Naive thymus-derived CD8-positive, alpha-beta T cell (primary cell): ENCODE results near the gene MAPRE3. TPM values are rescaled to one million over a fixed set of nuclear protein-coding genes. Genes with fewer than 3 reads are reported as not detected.

Experiments
- ATAC-seq, 2 donors: fragments of 150-1000 bp; cut with Tn5 transposase in 1 of 2; sonication (Bioruptor Pico), chemical (Tn5 transposase) in 1 of 2; 1 replicate in 1 of 2; 2 replicates in 1 of 2; pipeline ENCODE4 v1.10.0; 2021; ENCODE audit warnings: mild to moderate bottlenecking in 2 of 2, moderate library complexity in 2 of 2
- POLR2A ChIA-PET: fragments of 350-600 bp; sonication (Branson Sonifier 250); formaldehyde crosslinking; loops from one replicate; lab custom pipeline; 2021; ENCODE audit warnings: antibody characterized with exemption; lab: Charles Lee
- DNase-seq, 10 donors: peaks; one replicate each; pipeline versions ENCODE4 v3.0.0 to v3.0.0-alpha.2; 2020 to 2022
- H3K27ac Mint-ChIP-seq, 10 donors: one replicate each; pipeline ENCODE4 v1.8.0; 2020 to 2022; ENCODE audit warnings: mild to moderate bottlenecking in 10 of 10, mixed read lengths in 10 of 10, moderate library complexity in 4 of 10, inconsistent platforms in 1 of 10
- H3K27me3 Mint-ChIP-seq, 5 donors: one replicate each; pipeline ENCODE4 v1.8.0; 2021 to 2022; ENCODE audit warnings: mixed read lengths in 5 of 5
- H3K36me3 Mint-ChIP-seq, 3 donors: one replicate each; pipeline ENCODE4 v1.8.0; 2020 to 2022; ENCODE audit warnings: mixed read lengths in 3 of 3, mild to moderate bottlenecking in 2 of 3, inconsistent platforms in 1 of 3
- H3K4me1 Mint-ChIP-seq, 4 donors: one replicate each; pipeline ENCODE4 v1.8.0; 2021 to 2022; ENCODE audit warnings: mixed read lengths in 4 of 4
- H3K4me3 Mint-ChIP-seq, 10 donors: one replicate each; pipeline ENCODE4 v1.8.0; 2020 to 2022; ENCODE audit warnings: mild to moderate bottlenecking in 10 of 10, mixed read lengths in 10 of 10, moderate library complexity in 6 of 10, inconsistent platforms in 1 of 10
- H3K9me3 Mint-ChIP-seq, 9 donors: one replicate each; pipeline ENCODE4 v1.8.0; 2020 to 2022; ENCODE audit warnings: mixed read lengths in 9 of 9, mild to moderate bottlenecking in 3 of 9, inconsistent platforms in 1 of 9, moderate library complexity in 1 of 9
- polyA plus RNA-seq, 3 donors: library from polyadenylated mRNA; unstranded; fragments of 300-500 nt; fragmentation: Illumina TruSeq; gene quantifications; one replicate each; pipeline ENCODE4 v1.2.3, GENCODE V29; 2021
- total RNA-seq, 8 experiments: library from RNA in 2 of 8; stranded (reverse) in 2 of 8; gene quantifications; one replicate each; pipeline ENCODE4 v1.2.3 and lab custom pipeline; 2021 to 2026

Gene MAPRE3
- total and polyA plus RNA-seq, 5 experiments from 2014 or later: 1.4 to 5.3 (median 1.6) TPM

DNA sequence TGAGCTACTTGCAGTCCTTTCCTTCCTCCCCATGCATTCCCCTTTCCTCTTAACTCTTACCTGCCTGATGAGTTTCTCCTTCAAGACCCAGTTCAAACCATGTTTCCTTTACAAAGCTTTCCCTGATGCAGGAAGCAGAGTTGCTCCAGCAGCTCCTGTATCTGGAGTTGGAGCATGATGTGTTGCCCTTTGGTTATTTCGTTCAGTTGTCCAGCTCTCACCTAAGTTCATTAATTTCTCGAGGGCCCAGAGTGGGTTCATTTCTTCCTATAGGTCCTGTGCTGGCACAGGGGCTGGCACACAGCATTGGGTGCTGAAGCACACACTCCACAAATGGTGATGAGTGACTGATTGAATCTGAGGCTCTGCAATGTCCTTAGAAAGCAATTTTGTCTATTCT lies 39.3 kb downstream of the MAPRE3 start:
- no peak for DNase-seq
- H3K36me3 Mint-ChIP-seq: no peaks in the 10 kb centered on the region
- peaks cover 0 to 9% (median 3%) of the 10 kb centered on the region in 5 donors for H3K27me3 Mint-ChIP-seq
- no peak overlapping the region for H3K4me3 Mint-ChIP-seq
- ATAC-seq: no peak
- H3K27ac Mint-ChIP-seq: no peak overlapping the region
- no peaks in the 10 kb centered on the region for H3K9me3 Mint-ChIP-seq
- POLR2A ChIA-PET: no interaction called here
- peaks cover 0 to 4% (median under 1%) of the 10 kb centered on the region in 4 donors for H3K4me1 Mint-ChIP-seq

DNA sequence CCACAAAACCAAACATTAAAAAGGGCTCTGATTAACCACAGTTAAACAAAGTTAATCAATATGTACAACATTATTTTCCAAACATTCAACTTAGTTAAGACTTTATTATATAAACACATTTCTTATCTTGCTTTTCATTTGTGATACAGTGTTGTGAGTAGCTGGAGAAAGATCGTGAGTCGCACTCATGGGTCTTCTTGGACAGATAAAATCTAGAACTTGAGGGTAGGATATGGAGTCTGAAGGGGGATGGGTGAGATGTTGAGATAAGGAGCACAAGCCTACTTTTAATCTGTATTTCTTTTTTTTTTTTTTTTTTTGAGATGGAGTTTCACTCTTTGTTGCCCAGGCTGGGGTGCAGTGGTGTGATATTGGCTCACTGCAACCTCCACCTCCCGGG lies 39.7 kb downstream of the MAPRE3 start:
- Mint-ChIP-seq H3K27ac (no peak overlapping the region), H3K36me3 (no peaks in the 10 kb centered on the region), H3K27me3 (peaks cover 0 to 9% (median 3%) of the 10 kb centered on the region in 5 donors), H3K9me3 (no peaks in the 10 kb centered on the region), H3K4me1 (peaks cover 0 to 4% (median under 1%) of the 10 kb centered on the region in 4 donors), H3K4me3 (no peak overlapping the region)
- DNase-seq (no peak), ATAC-seq (no peak)
- POLR2A ChIA-PET: no interaction called here

DNA sequence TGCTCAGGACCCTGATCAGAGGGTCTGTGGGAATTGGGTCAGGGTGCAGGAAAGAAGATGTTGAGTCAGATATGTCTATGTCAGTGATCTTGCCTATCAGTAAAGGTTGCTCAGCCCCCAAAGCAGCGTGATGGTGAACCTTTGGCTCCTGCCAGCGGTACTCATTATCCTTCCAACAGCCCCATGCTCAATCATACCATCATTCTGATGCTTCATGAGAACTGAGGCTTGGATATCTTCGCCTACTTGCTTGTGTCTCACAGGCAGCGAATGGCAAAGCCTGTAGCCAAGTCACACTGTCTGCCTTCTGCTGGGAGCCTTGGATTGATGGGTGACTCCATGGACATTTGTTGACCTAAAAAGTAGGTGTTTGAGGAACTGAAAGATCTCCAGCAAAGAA lies 43.3 kb downstream of the MAPRE3 start:
- Mint-ChIP-seq H3K4me3 (no peak overlapping the region), H3K36me3 (no peaks in the 10 kb centered on the region), H3K4me1 (peaks cover 0 to 4% (median under 1%) of the 10 kb centered on the region in 4 donors), H3K27me3 (peaks cover 0 to 3% (median 1%) of the 10 kb centered on the region in 5 donors), H3K27ac (no peak overlapping the region), H3K9me3 (no peaks in the 10 kb centered on the region)
- POLR2A ChIA-PET: no interaction called here
- DNase-seq (no peak), ATAC-seq (no peak)

DNA sequence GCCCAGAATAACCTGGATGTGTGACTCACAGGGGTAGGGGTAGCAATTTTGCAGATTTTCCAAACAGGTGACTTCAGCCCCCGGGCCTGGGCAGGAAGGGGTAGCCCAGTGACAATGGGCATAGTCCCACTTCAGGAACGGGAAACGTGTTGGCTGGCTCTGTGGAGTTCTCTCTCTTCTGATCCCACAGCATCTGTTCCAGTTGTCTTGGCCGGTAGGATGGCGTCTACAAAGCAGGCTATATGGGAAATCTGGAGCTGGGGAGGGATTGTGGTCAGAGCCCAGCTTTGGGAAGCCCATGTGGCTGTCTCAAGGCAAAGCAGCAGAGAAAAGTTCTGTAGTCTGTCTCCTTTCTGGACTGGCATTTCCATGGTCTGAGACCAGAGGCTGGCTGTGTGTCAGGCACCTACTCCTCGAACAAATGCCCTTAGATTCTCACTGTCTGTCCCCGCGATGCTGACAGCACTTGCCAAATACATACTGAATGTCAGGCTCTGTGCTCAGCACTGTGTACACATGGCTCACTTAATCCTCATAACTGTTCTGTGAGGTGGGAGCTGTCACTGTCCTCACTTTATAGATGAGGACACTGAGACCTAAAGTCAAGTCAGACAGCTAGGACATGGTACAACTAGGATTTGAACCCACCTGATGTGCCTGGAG lies 44.5 kb downstream of the MAPRE3 start:
- Mint-ChIP-seq H3K4me3 (no peak overlapping the region), H3K4me1 (peaks cover 0 to 1% (median 0%) of the 10 kb centered on the region in 4 donors), H3K27me3 (peaks cover 0 to 3% (median 1%) of the 10 kb centered on the region in 5 donors), H3K9me3 (no peaks in the 10 kb centered on the region), H3K36me3 (no peaks in the 10 kb centered on the region), H3K27ac (no peak overlapping the region)
- DNase-seq (no peak), ATAC-seq (no peak)
- POLR2A ChIA-PET: no interaction called here

DNA sequence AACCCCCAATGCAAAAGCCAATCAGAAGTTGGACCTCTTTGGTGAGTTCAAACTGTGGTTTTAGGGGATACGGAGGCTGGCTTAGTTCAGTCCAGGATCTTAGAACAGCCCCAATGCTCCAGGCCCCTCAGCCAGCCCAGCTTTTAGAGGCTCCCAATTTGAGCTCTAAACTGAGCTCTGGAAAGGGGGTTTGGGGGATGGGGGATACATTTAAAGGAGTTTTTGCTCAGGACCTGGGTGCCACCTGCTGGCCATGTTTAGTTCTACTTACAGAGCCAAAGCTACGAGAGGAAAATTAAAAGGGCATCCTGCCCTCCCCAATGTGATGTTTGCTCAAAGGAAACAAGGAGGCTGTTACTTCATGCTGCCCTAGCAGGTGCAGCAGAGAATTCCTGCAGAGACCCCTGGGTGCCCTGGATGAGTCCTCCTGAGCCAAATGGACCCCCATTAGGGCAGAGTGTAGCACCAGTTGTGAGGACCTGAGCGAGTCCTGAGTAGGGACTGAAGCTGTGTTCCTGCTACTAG lies 46.4 kb downstream of the MAPRE3 start:
- no peak overlapping the region for H3K27ac Mint-ChIP-seq
- DNase-seq (peak in 6 of 10 donors; percentile 20 to 44 (median 38)), ATAC-seq (peak; percentile 49 to 57)
- POLR2A ChIA-PET: interaction anchor here (0.9 to 1.6 kb wide), 3 partner anchors 16 to 55 kb away, joined by 3 to 4 read pairs (median 3); partner anchors contain the start of gene OST4
- H3K9me3 Mint-ChIP-seq: no peaks in the 10 kb centered on the region
- H3K4me1 Mint-ChIP-seq: no peaks in the 10 kb centered on the region
- no peak overlapping the region for H3K4me3 Mint-ChIP-seq
- peaks cover 0 to 3% (median 0%) of the 10 kb centered on the region in 5 donors for H3K27me3 Mint-ChIP-seq
- H3K36me3 Mint-ChIP-seq: no peaks in the 10 kb centered on the region

DNA sequence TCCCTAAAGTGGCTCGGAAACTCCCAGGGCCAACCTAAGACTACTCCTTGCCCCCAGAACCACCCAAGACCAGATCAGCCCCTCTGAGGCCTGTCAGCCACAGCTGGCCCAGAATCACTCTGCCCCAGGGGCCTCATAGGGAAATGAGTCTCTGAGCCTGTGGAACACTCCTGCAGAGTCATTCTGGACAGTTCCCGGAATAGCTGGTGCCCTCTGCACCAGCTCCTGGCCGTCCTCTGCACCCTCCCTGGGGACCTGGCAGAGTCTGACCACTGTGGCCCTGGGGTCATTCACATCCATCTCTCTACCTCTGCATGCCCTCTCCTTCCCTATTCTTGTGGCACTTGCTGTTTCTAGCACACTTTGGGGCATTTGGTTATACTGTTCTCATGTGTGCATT lies 47.7 kb downstream of the MAPRE3 start:
- DNase-seq: no peak
- Mint-ChIP-seq H3K4me3 (no peak overlapping the region), H3K27ac (peak overlapping the region in 1 of 10 donors; percentile 71), H3K4me1 (no peaks in the 10 kb centered on the region), H3K27me3 (no peaks in the 10 kb centered on the region), H3K36me3 (no peaks in the 10 kb centered on the region), H3K9me3 (no peaks in the 10 kb centered on the region)
- POLR2A ChIA-PET: interaction anchor here (1.6 kb wide), 1 partner anchor 53 kb away, joined by 4 read pairs; the partner anchor contains the start of gene OST4
- ATAC-seq: no peak

DNA sequence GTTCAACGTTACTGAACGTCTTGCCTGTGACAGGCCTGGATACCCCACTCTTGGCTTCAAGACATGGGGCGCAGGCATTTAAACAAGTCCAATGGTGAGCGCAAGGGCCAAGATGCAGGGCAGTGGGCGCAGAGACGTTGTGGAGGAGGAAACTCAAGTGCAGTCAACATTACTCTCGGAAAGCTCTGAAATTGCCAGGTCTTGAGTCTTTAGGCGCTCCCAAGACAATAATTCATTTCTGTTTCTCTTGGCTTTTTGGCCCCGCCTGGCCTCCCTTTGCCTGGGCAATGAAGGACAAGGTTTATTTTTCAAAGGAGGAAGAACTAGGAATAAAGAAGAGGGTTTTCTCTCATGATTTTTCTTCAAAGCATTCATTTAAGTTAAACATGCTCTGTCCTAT lies 49.0 kb downstream of the MAPRE3 start:
- no peaks in the 10 kb centered on the region for H3K27me3 Mint-ChIP-seq
- no peak overlapping the region for H3K27ac Mint-ChIP-seq
- H3K4me1 Mint-ChIP-seq: no peaks in the 10 kb centered on the region
- H3K9me3 Mint-ChIP-seq: no peaks in the 10 kb centered on the region
- no peak overlapping the region for H3K4me3 Mint-ChIP-seq
- ATAC-seq: no peak
- H3K36me3 Mint-ChIP-seq: no peaks in the 10 kb centered on the region
- no peak for DNase-seq
- POLR2A ChIA-PET: no interaction called here

DNA sequence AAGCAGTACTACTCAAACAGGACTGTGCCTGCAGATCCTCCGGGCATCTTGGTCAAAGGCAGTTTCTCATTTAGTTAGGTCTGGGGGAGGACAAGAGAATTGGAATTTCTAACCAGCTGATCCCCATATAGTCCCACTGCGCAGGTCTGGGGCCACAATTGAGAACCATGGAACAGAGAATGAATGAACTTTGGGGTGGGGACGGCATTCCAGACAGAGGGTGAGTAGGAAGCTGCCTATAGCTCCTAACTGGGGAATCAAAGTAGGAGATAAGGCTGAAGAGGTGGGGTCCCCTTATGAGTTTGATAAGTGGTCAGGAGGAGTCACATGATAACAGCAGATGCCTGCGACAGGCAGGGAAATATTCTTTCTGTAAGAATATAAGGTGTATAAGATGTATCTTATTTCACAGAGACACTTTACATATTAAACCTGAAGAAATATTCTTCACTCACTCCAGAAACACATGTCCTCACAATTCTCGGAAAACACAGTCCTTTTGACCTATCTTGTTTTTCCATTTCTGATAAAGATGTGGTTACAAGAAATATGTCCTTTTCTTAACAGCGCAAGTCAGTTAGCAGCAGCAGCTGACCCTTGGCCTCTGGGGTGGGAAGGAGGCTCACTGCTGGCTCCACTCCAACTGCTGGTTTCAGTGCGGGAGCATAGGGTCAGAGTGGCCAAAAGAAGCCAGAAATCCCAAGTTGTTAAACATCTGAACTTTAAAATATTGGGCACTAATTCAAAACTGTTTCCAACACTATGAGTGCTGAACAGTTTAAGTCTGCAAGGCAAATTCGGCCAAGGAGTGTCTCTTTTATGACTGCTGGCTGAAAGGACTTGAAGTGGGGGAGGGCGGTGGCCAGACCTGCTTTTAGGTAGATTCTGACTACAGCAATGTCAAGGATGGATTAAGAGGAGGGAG lies 49.8 kb downstream of the MAPRE3 start:
- Mint-ChIP-seq H3K9me3 (no peaks in the 10 kb centered on the region), H3K4me1 (no peaks in the 10 kb centered on the region), H3K36me3 (no peaks in the 10 kb centered on the region), H3K27ac (no peak overlapping the region), H3K27me3 (no peaks in the 10 kb centered on the region), H3K4me3 (no peak overlapping the region)
- POLR2A ChIA-PET: no interaction called here
- DNase-seq (no peak), ATAC-seq (no peak)

DNA sequence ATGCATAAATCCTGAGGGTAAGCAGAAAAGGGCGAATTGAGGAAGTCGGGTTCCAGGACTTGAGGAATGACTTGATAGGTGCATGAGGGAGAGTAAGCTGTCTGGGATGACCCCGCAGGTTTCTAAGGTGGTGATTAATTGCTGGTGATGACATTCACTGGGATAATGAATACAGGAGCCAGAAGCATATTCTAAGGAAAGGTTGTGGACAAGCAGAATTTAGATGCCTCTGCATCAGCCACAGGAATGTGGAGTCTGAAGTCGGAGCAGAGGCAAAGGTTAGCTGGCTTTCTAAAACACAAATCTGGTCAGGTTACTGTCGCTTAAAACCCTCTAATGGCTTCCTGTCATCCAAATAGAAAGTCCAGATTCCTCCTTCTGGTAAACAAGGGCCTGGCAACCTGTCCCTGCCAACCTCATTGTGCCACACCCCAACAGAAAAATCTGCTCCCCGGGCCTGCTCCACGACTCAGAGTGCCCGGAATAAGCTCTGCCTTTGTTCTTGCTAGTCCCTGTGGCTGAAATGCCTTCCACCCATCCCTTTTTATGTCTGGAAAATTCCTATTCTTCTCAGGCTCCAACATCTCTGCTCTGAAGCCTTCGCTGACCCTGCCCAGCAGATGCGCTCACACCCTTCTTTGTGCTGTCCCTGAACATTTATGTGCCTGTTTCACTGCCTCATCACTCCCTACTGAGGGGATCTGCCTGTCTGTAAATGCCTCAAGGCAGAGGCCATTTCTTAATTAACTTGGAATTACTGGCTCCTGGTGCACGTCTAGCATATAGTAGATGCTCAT lies 51.0 kb downstream of the MAPRE3 start:
- Mint-ChIP-seq H3K9me3 (no peaks in the 10 kb centered on the region), H3K36me3 (peaks cover 0 to 1% (median 0%) of the 10 kb centered on the region in 3 donors), H3K27ac (peak overlapping the region in 1 of 10 donors; percentile 58), H3K27me3 (no peaks in the 10 kb centered on the region), H3K4me1 (no peaks in the 10 kb centered on the region), H3K4me3 (no peak overlapping the region)
- DNase-seq: no peak
- POLR2A ChIA-PET: no interaction called here
- ATAC-seq: no peak

DNA sequence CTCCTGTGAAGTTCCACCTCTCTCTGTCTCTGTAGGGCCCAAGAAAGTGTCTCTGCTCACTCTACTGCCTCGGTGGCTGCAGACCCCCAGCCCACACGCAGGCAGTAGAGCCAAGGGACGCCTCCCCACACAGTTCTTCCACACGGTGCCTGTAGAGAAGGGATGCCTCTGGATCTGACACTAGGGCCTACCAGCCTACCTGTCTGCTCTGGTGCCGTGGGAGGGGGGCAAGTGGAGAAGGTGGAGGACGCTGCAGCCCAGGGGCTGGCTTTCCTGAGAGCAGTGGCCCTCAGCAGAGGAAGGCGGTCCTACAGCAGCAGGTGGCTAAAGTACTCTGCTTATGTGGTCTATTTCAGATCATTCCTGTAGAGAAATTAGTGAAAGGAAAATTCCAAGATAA lies 53.3 kb downstream of the MAPRE3 start:
- peaks cover 0 to 6% (median 0%) of the 10 kb centered on the region in 3 donors for H3K36me3 Mint-ChIP-seq
- no peak overlapping the region for H3K4me3 Mint-ChIP-seq
- no peaks in the 10 kb centered on the region for H3K4me1 Mint-ChIP-seq
- ATAC-seq: no peak
- DNase-seq: no peak
- POLR2A ChIA-PET: interaction anchor here (2.2 kb wide), 1 partner anchor 27 kb away, joined by 6 read pairs; the partner anchor contains the start of gene AGBL5
- H3K9me3 Mint-ChIP-seq: no peaks in the 10 kb centered on the region
- no peak overlapping the region for H3K27ac Mint-ChIP-seq
- no peaks in the 10 kb centered on the region for H3K27me3 Mint-ChIP-seq

DNA sequence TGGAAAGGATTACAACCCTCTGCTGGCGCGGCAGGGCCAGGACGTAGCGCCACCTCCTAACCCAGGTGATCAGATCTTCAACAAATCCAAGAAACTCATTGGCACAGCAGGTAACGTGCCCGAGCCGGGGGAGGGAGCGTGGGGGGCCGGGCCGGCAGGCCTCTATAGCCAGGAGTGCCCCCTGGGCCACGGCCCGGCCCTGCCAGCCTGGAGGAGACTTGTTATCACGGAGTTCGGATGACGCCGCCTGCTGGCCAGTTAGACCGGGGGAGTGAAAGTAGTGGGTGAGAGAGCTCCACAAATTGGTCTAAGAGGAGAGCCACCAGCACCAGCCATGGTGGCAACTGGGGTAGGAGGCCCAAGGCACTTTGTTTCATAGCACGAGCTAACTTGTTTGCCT lies 53.8 kb downstream of the MAPRE3 start:
- H3K27me3 Mint-ChIP-seq: no peaks in the 10 kb centered on the region
- POLR2A ChIA-PET: interaction anchor here (2.2 kb wide), 1 partner anchor 27 kb away, joined by 6 read pairs; the partner anchor contains the start of gene AGBL5
- peaks cover 0 to 1% (median 0%) of the 10 kb centered on the region in 4 donors for H3K4me1 Mint-ChIP-seq
- H3K36me3 Mint-ChIP-seq: peaks cover 0 to 6% (median 0%) of the 10 kb centered on the region in 3 donors
- no peaks in the 10 kb centered on the region for H3K9me3 Mint-ChIP-seq
- DNase-seq (no peak), ATAC-seq (no peak)
- H3K27ac Mint-ChIP-seq: peak overlapping the region in 1 of 10 donors; percentile 13
- H3K4me3 Mint-ChIP-seq: no peak overlapping the region

DNA sequence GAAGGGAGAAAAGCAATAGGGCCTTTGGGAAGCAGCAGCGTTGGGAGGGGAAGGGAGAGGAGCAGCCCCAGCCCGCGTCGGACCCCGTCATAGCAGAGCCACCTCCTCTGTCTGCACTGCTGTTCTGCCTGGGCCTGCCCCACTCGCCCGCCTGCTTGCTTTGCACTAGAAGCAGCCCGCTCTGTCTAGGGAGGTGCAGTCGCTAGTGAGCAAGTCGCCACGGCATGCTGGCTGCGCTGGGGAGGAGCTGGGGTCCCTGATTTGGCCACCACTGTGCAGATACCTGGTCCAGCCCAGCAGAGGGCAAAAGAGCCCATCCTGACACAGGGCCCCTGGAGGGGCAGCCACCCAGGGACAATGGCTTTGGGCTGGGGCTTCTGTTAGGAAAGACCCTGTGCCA lies 54.4 kb downstream of the MAPRE3 start:
- no peak for ATAC-seq
- no peaks in the 10 kb centered on the region for H3K27me3 Mint-ChIP-seq
- POLR2A ChIA-PET: interaction anchor here (2.2 kb wide), 1 partner anchor 26 kb away, joined by 6 read pairs; the partner anchor contains the start of gene AGBL5
- H3K36me3 Mint-ChIP-seq: peaks cover 0 to 6% (median 0%) of the 10 kb centered on the region in 3 donors
- no peak for DNase-seq
- peak overlapping the region in 2 of 10 donors; percentile 11 to 65 for H3K27ac Mint-ChIP-seq
- H3K9me3 Mint-ChIP-seq: no peaks in the 10 kb centered on the region
- no peak overlapping the region for H3K4me3 Mint-ChIP-seq
- H3K4me1 Mint-ChIP-seq: peaks cover 0 to 5% (median 1%) of the 10 kb centered on the region in 4 donors
